ENCODE data around the gene MBTD1.

- no peak for TF ChIP-seq POLR2A (IDR thresholded peaks at IDR 0.05)
- no peak for TF ChIP-seq CTCF (IDR thresholded peaks at IDR 0.05 in 8 of 11, conservative IDR thresholded peaks at IDR 0.05 in 3 of 11)
- no peak for TF ChIP-seq POLR2AphosphoS5 (IDR thresholded peaks at IDR 0.05)
Observed at GRCh38 chr17:51272812-51273211, 13.0 kb upstream of the MBTD1 start.

Measured in spleen (tissue), 7 donors.